ENCODE results near the gene GPATCH1. TPM values are rescaled to one million over a fixed set of nuclear protein-coding genes. Genes with fewer than 3 reads are reported as not detected.
"Not testable (repeated sequence)": the region's sequence is repeated elsewhere in the genome, so short reads cannot be mapped to it uniquely, and the experiment has no call there.

The GPATCH1 gene
- total RNA-seq, 1 donor from 2014 or later = 6.0 TPM

- intact Hi-C loops (cut with DNase I) = no loop called here
- no peak for ATAC-seq (ENCODE audit: poor library complexity)
These were observed 21.9 kb downstream of the GPATCH1 start for GRCh38 chr19:33102893-33103292.

GRCh38 chr19:33108161-33108560, 27.2 kb downstream of the GPATCH1 start:
- DNase-seq (no peak), ATAC-seq (ENCODE audit: poor library complexity) (no peak)
- intact Hi-C loops (cut with DNase I) = no loop called here

More at GRCh38 chr19:33102893-33103292, 21.9 kb downstream of the GPATCH1 start:
- no peak for DNase-seq

GRCh38 chr19:33110137-33110910, 29.3 kb downstream of the GPATCH1 start:
- DNase-seq = no peak
- intact Hi-C loops (cut with DNase I) = no loop called here
- ATAC-seq (ENCODE audit: poor library complexity) = no peak

- no peak for ATAC-seq (ENCODE audit: poor library complexity)
- intact Hi-C loops (cut with DNase I) = no loop called here
These were observed 30.6 kb downstream of the GPATCH1 start for GRCh38 chr19:33111587-33111986.

GRCh38 chr19:33114312-33114711, 33.3 kb downstream of the GPATCH1 start:
- DNase-seq = no peak
- intact Hi-C loops (cut with DNase I) = no loop called here
- no peak for ATAC-seq (ENCODE audit: poor library complexity)

More at GRCh38 chr19:33111587-33111986, 30.6 kb downstream of the GPATCH1 start:
- DNase-seq = no peak

- DNase-seq = no peak
- ATAC-seq (ENCODE audit: poor library complexity) = no peak
- intact Hi-C loops (cut with DNase I) = no loop called here
These were observed 36.5 kb downstream of the GPATCH1 start for GRCh38 chr19:33117501-33117900.

- intact Hi-C loops (cut with DNase I) = no loop called here
- ATAC-seq (ENCODE audit: poor library complexity) = no peak
- DNase-seq = no peak
These were observed 37.7 kb downstream of the GPATCH1 start for GRCh38 chr19:33118643-33119042.

GRCh38 chr19:33124207-33125098, 43.5 kb downstream of the GPATCH1 start:
- DNase-seq (no peak), ATAC-seq (ENCODE audit: poor library complexity) (no peak)
- intact Hi-C loops (cut with DNase I) = loop anchor here (10.0 kb wide), 1 partner anchor 150 kb away; the partner anchor contains the start of genes CEP89 and FAAP24

GRCh38 chr19:33125929-33126388, 45.0 kb downstream of the GPATCH1 start:
- DNase-seq = no peak
- intact Hi-C loops (cut with DNase I) = loop anchor here (10.0 kb wide), 1 partner anchor 151 kb away; the partner anchor contains the start of genes CEP89 and FAAP24

GRCh38 chr19:33126712-33127111, 45.7 kb downstream of the GPATCH1 start:
- intact Hi-C loops (cut with DNase I) = loop anchor here (10.0 kb wide), 1 partner anchor 152 kb away; the partner anchor contains the start of genes CEP89 and FAAP24

More at GRCh38 chr19:33125929-33126388, 45.0 kb downstream of the GPATCH1 start:
- peak; percentile 89 for ATAC-seq (ENCODE audit: poor library complexity)

GRCh38 chr19:33129901-33130300, 48.9 kb downstream of the GPATCH1 start:
- no peak for ATAC-seq (ENCODE audit: poor library complexity)
- no peak for DNase-seq
- intact Hi-C loops (cut with DNase I) = loop anchor here (10.0 kb wide), 1 partner anchor 155 kb away; the partner anchor contains the start of genes CEP89 and FAAP24

More at GRCh38 chr19:33126712-33127111, 45.7 kb downstream of the GPATCH1 start:
- not testable (repeated sequence) for ATAC-seq (ENCODE audit: poor library complexity); DNase-seq

- no peak for DNase-seq
- intact Hi-C loops (cut with DNase I) = no loop called here
- no peak for ATAC-seq (ENCODE audit: poor library complexity)
These were observed 49.5 kb downstream of the GPATCH1 start for GRCh38 chr19:33130433-33130832.

- DNase-seq = no peak
These were observed 51.0 kb downstream of the GPATCH1 start, which contains the start of gene WDR88 for GRCh38 chr19:33132021-33132420. Gene WDR88 (plus strand): TSS chr19:33132114. CDS start chr19:33132170, 56 bp downstream.

GRCh38 chr19:33132425-33132824, 51.4 kb downstream of the GPATCH1 start:
- intact Hi-C loops (cut with DNase I) = no loop called here
- ATAC-seq (ENCODE audit: poor library complexity) = no peak

More at GRCh38 chr19:33132021-33132420, 51.0 kb downstream of the GPATCH1 start, which contains the start of gene WDR88:
- no peak for ATAC-seq (ENCODE audit: poor library complexity)
- intact Hi-C loops (cut with DNase I) = no loop called here

GRCh38 chr19:33133438-33134031, 52.6 kb downstream of the GPATCH1 start:
- DNase-seq (no peak), ATAC-seq (ENCODE audit: poor library complexity) (no peak)
- intact Hi-C loops (cut with DNase I) = no loop called here

More at GRCh38 chr19:33132425-33132824, 51.4 kb downstream of the GPATCH1 start:
- no peak for DNase-seq

- intact Hi-C loops (cut with DNase I) = no loop called here
- no peak for ATAC-seq (ENCODE audit: poor library complexity)
- DNase-seq = no peak
These were observed 53.6 kb downstream of the GPATCH1 start for GRCh38 chr19:33134571-33135041.

- intact Hi-C loops (cut with DNase I) = no loop called here
- DNase-seq = no peak
- ATAC-seq (ENCODE audit: poor library complexity) = no peak
These were observed 58.2 kb downstream of the GPATCH1 start for GRCh38 chr19:33139165-33139564.

GRCh38 chr19:33143897-33144405, 63.0 kb downstream of the GPATCH1 start:
- ATAC-seq (ENCODE audit: poor library complexity) (peak; percentile 98), DNase-seq (peak; percentile 75)
- intact Hi-C loops (cut with DNase I) = loop anchor here (5.0 kb wide), 1 partner anchor 38 kb away; no protein-coding TSS in a partner anchor

Measured in Right ventricle myocardium superior (tissue), 1 donor.